GM23338 (cell line): ENCODE measurements around the gene GPR176.

ENCODE experiments used
- CREB1 ChIP-seq: fragments of 250-450 bp; sonication (Bioruptor Pico); IDR thresholded peaks from 2 replicates; pipeline ENCODE4 v1.5.0; 2020; ENCODE audit warnings: low read depth, mild to moderate bottlenecking, moderate library complexity
- CTCF ChIP-seq, 2 experiments: fragments of 200-600 bp in 1 of 2; sonication (generic) in 1 of 2; conservative IDR thresholded peaks; 2 replicates each; pipeline versions ENCODE4 v1.5.1 to v1.6.1; 2016 to 2017; ENCODE audit warnings: antibody characterized with exemption in 2 of 2, low read depth in 2 of 2, mild to moderate bottlenecking in 2 of 2, moderate library complexity in 1 of 2
- EZH2 ChIP-seq: fragments of 200-600 bp; sonication (generic); IDR thresholded peaks from one replicate; pipeline ENCODE4 v1.8.0; 2017; ENCODE audit warnings: antibody characterized with exemption, mild to moderate bottlenecking, low read depth; ENCODE audit not compliant: unreplicated experiment
- EZH2phosphoT487 ChIP-seq: fragments of 200-600 bp; sonication (generic); IDR thresholded peaks from one replicate; pipeline ENCODE4 v1.8.1; 2018; ENCODE audit warnings: antibody characterized with exemption; ENCODE audit not compliant: unreplicated experiment
- JUNB ChIP-seq: IDR thresholded peaks from one replicate; pipeline ENCODE4 v1.6.1; 2016; ENCODE audit warnings: antibody characterized with exemption; ENCODE audit not compliant: unreplicated experiment
- NANOG ChIP-seq: IDR thresholded peaks from 2 replicates; pipeline ENCODE4 v1.6.1; 2016; ENCODE audit warnings: antibody characterized with exemption, borderline replicate concordance
- POLR2AphosphoS5 ChIP-seq: IDR thresholded peaks from 2 replicates; pipeline ENCODE4 v1.6.1; 2016; ENCODE audit warnings: antibody characterized with exemption, low read depth
- REST ChIP-seq: IDR thresholded peaks from one replicate; pipeline ENCODE4 v1.6.1; 2018; ENCODE audit warnings: antibody characterized with exemption; ENCODE audit not compliant: unreplicated experiment
- STAT1 ChIP-seq: IDR thresholded peaks from one replicate; pipeline ENCODE4 v1.6.1; 2016; ENCODE audit warnings: antibody characterized with exemption; ENCODE audit not compliant: unreplicated experiment

- TF ChIP-seq POLR2AphosphoS5 (no peak), EZH2phosphoT487 (no peak), CTCF (conservative IDR thresholded peaks at IDR 0.05; ENCODE audit: low read depth in 2 of 2) (no peak), EZH2 (no peak), REST (no peak), CREB1 (no peak), NANOG (no peak), STAT1 (no peak), JUNB (no peak)
These were observed 59.9 kb downstream of the GPR176 start for GRCh38 chr15:39860200-39860599.
